Adipocyte (in vitro differentiated cells): ENCODE results near the gene SPSB4.
"Not testable (repeated sequence)": the region's sequence is repeated elsewhere in the genome, so short reads cannot be mapped to it uniquely, and the experiment has no call there.

ENCODE experiments used
- DNase-seq: peaks from one replicate; pipeline ENCODE4 v3.0.0-alpha.2; 2015; ENCODE audit warnings: low read depth
- H3K27me3 ChIP-seq: replicated peaks from 2 replicates; pipeline ENCODE4 v1.7.0; 2013; ENCODE audit warnings: mild to moderate bottlenecking, low read length, moderate library complexity; ENCODE audit not compliant: control insufficient read depth, insufficient read depth
- H3K36me3 ChIP-seq: 2 replicates; pipeline ENCODE4 v1.7.0; 2013; ENCODE audit warnings: low read length, mild to moderate bottlenecking, moderate library complexity; ENCODE audit not compliant: control insufficient read depth, insufficient read depth, severe bottlenecking
- H3K4me1 ChIP-seq: 2 replicates; pipeline ENCODE4 v1.7.0; 2013; ENCODE audit warnings: mild to moderate bottlenecking, low read length, moderate library complexity; ENCODE audit not compliant: control insufficient read depth, insufficient read depth
- H3K4me3 ChIP-seq: 2 replicates; pipeline ENCODE4 v1.7.0; 2013; ENCODE audit warnings: mild to moderate bottlenecking, low read length, moderate library complexity
- H3K9ac ChIP-seq: 2 replicates; pipeline ENCODE4 v1.7.0; 2013; ENCODE audit warnings: mild to moderate bottlenecking, low read length, moderate library complexity
- H3K9me3 ChIP-seq: 2 replicates; pipeline ENCODE4 v1.7.0; 2013; ENCODE audit warnings: mild to moderate bottlenecking, low read length, moderate library complexity; ENCODE audit not compliant: control insufficient read depth

Gene SPSB4

DNA sequence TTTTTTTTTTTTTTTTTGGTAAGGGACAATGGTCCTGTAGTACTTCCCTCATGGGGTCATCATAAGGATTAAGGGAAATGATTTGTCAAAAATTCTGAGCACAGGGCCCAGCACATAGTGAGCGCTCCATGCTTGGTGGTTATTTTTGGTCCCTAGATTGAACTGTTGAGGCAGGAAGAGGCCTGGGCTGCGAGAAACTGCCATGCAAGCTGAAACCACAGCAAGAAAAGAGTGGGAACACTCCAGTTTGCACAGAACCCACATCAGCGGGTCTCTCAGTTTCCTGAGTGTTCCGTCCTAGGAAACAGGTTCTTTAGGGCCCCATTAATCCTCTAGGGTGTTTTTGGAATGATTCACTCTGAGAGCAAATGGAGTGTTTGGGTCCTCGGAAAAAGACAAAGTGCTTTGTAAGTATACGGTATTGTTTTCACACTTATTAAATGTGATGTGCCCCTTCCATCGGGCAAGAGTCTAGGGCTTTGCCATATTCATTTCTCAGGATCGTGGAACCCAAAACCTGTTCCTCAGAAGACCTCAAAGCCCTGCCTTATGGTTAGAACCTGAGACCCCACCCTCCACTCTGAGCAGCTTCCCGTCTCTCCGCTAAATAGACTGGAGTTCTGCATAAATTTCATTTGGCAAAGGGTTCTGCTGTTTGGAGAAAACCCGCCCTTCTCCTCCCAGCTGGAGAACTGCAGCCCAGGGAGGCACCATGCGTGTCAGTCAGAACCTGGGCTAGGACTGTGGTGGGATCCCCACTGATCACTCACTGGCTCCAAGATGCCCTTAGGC, 60.4 kb downstream of the SPSB4 start:
- Histone ChIP-seq H3K9me3 (peaks cover 12% of the 10 kb centered on the region), H3K4me3 (no peak overlapping the region), H3K36me3 (no peaks in the 10 kb centered on the region), H3K4me1 (peaks cover 20% of the 10 kb centered on the region), H3K9ac (no peak overlapping the region), H3K27me3 (peaks cover 37% of the 10 kb centered on the region)
- no peak for DNase-seq

DNA sequence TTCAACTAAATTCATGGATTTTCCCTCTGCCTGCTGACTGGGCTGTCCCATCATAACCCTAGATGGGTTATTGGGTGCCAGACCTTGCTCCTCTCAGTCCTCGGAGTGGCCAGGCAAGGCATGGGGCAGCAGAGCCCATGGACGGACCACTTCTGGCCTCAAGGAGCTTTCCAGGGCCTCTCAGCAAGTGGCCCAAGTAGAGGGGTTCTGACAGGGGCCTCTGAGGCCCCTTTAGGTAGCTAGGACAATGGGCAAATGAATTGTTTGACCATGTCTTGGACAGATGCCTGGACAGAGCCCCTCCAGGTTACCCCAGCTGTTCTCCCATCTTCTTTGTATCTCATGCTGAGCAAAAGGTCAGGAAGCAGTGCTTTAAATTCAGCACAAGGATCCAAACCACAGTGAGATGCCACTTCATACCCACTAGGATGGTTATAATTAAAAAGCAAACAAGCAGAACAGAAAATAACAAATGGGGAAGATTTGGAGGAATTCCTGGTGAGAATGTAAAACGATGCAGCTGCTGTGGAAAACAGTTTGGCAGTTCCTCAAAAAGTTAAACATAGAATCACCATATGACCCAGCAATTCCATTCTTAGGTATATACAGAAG, 61.6 kb downstream of the SPSB4 start:
- H3K9me3 ChIP-seq, result peaks cover 12% of the 10 kb centered on the region
- no peaks in the 10 kb centered on the region for H3K36me3 ChIP-seq
- peaks cover 20% of the 10 kb centered on the region for H3K4me1 ChIP-seq
- no peak for DNase-seq
- H3K27me3 ChIP-seq, result peaks cover 37% of the 10 kb centered on the region
- H3K9ac ChIP-seq, result no peak overlapping the region
- H3K4me3 ChIP-seq, result no peak overlapping the region

DNA sequence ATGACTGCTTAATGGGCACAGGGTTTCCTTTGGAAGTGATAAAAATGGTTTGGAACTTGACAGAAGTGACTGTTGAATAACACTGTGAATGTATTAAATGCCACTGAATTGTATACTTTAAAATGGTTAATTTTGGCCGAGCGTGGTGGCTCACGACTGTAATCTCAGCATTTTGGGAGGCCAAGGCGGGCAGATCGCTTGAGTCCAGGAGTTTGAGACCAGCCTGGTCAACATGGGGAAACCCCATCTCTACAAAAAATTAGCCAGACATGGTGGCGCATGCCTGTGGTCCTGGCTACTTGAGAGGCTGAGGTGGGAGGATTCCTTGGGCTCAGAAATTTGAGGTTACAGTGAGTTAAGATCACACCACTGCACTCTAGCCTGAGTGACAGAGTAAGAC, 62.5 kb downstream of the SPSB4 start:
- not testable (repeated sequence) for H3K36me3 ChIP-seq, DNase-seq, H3K4me3 ChIP-seq, H3K9ac ChIP-seq
- Histone ChIP-seq H3K27me3 (peaks cover 37% of the 10 kb centered on the region), H3K9me3 (peaks cover 14% of the 10 kb centered on the region), H3K4me1 (peaks cover 20% of the 10 kb centered on the region)

DNA sequence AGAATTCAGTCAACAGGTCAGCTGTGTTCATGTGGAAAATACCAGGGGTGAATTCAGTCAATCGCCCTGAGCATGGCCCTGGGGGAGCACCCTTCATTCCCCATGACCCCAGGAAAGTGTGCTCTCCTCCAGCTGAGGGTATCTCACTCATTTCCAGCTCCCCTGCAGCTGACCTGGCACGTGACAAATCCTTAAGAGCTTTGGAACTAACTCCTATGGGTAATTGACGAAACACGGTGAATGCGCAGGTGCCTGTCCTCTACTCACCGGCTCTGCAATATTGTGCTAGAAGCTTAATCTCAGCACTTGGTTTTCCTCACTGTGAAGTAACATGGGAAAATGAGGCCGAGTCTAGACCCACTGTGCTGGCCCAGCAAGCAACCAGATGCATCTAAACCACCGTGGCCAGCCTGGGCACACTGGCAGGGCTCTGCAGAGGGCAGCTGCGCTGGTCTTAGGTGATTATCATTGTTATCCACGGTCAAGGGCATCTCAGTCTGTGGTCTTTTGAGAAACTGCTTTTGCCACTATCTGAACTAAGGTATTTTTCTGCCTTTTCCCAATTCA, 63.1 kb downstream of the SPSB4 start:
- no peak overlapping the region for H3K9ac ChIP-seq
- H3K27me3 ChIP-seq, result peaks cover 34% of the 10 kb centered on the region
- H3K9me3 ChIP-seq, result peaks cover 16% of the 10 kb centered on the region
- DNase-seq, result no peak
- no peak overlapping the region for H3K4me3 ChIP-seq
- H3K36me3 ChIP-seq, result no peaks in the 10 kb centered on the region
- peaks cover 20% of the 10 kb centered on the region for H3K4me1 ChIP-seq

DNA sequence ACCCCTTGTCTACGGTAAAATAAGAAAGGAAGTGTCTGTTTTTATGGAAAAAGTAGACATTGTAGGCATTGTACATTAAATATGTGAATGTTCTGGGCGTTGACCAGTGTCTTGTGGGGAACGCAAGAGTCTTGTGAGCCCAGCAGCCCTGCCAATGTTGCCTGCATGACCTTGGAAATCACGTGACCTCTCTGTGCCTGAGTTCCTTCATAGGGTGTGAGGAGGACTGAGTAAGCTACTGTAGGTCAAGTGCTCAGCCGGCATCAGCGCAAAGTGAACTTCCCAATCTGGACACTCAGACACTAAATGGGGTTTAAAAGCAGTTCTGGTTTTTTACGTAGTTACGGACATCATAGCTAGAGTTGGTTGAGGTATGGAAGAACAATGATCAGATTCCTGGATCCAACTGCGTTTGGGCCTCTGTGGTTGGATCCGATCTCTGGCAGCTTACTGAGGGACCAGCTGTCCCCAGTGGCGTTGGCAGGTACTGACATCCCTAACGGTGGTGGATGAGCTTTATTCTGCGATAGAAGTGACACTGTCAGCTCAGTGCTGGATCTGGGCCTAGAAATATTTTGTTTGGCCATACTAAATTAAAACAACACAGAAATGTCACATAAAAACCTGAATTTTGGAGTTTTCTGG, 63.8 kb downstream of the SPSB4 start:
- Histone ChIP-seq H3K36me3 (no peaks in the 10 kb centered on the region), H3K4me3 (no peak overlapping the region), H3K9me3 (peaks cover 15% of the 10 kb centered on the region), H3K4me1 (peaks cover 20% of the 10 kb centered on the region), H3K27me3 (peaks cover 28% of the 10 kb centered on the region), H3K9ac (no peak overlapping the region)
- no peak for DNase-seq

DNA sequence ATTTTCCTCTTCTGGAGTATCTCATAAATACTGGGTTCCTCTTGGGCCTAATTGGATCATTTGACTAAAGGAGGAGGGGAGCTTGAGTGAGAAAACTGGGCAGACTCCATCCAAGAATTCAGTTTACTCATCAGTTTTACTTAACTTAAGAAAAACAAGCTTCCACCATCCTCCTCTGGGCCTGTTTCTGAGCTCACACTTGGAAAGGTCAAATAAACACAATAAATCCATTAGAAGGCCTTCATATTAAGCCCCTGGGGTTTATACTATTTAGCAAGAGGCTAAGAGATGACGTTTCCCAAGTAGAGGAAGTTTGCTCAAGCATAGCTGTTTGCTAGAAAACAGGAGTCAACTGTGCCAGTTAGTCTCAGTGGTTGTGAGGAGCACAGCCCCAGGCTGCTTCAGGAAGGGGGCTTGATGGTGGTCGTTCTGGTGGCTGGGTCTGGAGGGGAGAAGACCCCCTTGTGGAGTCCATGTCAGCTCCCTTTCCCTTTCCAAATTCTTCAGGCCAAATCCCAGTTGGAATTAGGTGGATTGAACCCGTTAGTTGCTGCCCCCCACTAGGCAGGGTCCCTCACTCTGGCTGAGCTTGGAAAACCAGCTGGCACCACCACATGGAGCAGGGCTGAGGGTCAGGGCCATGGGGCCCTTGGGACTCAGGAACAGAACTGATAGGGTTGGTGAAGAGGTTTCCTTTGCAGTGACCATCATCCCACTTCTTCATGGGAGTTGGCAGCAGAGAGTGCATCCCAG, 64.8 kb downstream of the SPSB4 start:
- Histone ChIP-seq H3K9ac (no peak overlapping the region), H3K4me1 (peaks cover 20% of the 10 kb centered on the region), H3K27me3 (peaks cover 20% of the 10 kb centered on the region), H3K36me3 (no peaks in the 10 kb centered on the region), H3K4me3 (no peak overlapping the region), H3K9me3 (peaks cover 9% of the 10 kb centered on the region)
- no peak for DNase-seq

DNA sequence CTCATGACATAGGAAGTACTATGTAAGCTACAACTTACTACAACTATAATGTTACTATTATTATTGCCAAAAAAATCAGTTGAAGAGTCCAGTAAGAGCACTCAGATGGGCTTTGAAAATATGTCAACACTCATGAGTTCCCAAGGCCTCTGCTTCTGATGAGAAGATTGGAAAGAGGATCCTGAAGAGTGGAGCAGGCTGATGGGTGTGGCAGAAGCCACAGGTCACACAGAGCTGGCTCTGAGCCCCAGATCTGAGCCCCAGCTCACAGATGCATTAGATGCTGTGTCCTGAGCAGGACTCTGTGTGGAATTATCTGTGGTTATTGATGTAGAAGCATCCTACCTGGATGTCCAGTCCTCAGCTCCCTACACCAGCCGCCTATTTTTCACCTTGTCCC, 65.6 kb downstream of the SPSB4 start:
- Histone ChIP-seq H3K4me3 (no peak overlapping the region), H3K4me1 (peaks cover 20% of the 10 kb centered on the region), H3K9me3 (peaks cover 14% of the 10 kb centered on the region), H3K9ac (no peak overlapping the region), H3K36me3 (no peaks in the 10 kb centered on the region), H3K27me3 (peaks cover 13% of the 10 kb centered on the region)
- DNase-seq, result no peak

DNA sequence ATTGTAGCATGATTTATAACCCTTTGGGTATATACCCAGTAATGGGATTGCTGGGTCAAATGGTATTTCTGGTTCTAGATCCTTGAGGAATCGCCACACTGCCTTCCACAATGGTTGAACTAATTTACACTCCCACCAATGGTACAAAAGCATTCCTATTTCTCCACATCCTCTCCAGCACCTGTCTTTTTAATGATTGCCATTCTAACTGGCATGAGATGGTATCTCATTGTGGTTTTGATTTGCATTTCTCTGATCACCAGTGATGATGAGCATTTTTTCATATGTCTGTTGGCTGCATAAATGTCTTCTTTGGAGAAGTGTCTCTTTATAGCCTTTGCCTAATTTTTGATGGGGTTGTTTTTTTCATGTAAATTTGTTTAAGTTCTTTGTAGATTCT, 66.8 kb downstream of the SPSB4 start:
- not testable (repeated sequence) for H3K36me3 ChIP-seq, DNase-seq, H3K9ac ChIP-seq, H3K4me3 ChIP-seq, H3K27me3 ChIP-seq
- Histone ChIP-seq H3K9me3 (peaks cover 14% of the 10 kb centered on the region), H3K4me1 (peaks cover 20% of the 10 kb centered on the region)

DNA sequence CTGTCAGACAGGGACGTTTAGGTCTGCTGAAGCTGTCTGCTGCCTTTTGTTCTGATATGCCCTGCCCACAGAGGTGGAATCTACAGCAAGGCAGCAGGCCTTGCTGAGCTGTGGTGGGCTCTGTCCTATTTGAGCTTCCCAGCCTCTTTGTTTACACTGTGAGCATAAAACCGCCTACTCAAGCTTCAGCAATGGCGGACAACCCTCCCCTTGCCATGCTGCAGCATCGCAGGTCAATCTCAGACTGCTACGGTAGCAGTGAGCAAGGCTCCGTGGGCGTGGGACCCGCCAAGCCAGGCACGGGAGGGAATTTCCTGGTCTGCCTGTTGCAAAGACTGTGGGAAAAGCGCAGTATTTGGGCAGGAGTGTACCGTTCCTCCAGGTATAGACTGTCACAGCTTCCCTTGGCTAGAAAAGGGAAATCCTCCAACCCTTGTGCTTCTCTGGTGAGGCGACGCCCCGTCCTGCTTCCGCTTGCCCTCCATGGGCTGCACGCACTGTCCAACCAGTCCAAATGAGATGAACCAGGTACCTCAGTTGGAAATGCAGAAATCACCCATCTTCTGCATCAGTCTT, 71.4 kb downstream of the SPSB4 start:
- Histone ChIP-seq H3K9ac (no peak overlapping the region), H3K9me3 (peaks cover 14% of the 10 kb centered on the region), H3K4me3 (no peak overlapping the region), H3K27me3 (peaks cover 44% of the 10 kb centered on the region), H3K36me3 (no peaks in the 10 kb centered on the region), H3K4me1 (no peaks in the 10 kb centered on the region)
- no peak for DNase-seq

DNA sequence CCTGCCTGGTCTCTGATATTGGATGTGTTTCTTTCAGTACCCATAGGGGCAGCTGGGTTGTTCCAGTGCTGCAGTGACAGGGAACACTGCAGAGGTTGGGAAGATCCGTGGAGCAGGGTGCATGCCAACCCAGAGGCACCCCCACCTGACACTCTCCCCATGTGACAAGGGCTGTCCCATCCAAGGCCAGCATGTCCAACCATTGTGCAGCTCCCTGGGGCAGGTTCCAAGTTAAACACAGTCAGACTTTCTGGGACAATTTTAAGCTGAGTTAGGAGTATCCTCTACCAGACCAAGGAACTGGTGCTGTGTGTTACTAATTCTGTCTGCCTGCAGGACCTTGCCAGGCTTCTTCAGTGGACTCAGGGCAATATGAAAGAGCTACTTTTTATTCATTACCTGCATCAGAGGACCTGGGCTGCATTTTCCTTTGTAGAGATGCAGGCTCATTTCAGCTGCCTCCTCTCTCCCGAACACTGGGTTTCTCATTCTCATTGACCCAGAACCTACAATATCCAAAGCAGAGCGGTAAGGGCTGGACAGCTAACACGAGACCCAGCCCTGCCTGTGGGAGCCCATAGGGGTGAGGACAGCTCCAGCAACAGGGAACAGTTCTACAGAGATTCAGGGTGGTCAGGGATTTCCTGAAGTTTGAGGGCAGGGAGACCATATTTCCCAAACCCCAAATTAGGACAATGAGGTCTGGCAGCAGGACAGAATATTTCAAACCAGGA, 72.7 kb downstream of the SPSB4 start:
- Histone ChIP-seq H3K9me3 (peaks cover 12% of the 10 kb centered on the region), H3K9ac (no peak overlapping the region), H3K27me3 (peaks cover 54% of the 10 kb centered on the region), H3K4me1 (no peaks in the 10 kb centered on the region), H3K4me3 (no peak overlapping the region), H3K36me3 (no peaks in the 10 kb centered on the region)
- DNase-seq, result no peak
